Astrocyte (in vitro differentiated cells and primary cell): ENCODE measurements around the gene MAP4K2. TPM values are rescaled to one million over a fixed set of nuclear protein-coding genes. Genes with fewer than 3 reads are reported as not detected.

Experiments
- DNase-seq: peaks from one replicate; pipeline ENCODE4 v3.0.0-alpha.2; 2010; ENCODE audit warnings: low read depth
- FAIRE-seq: peaks from 2 replicates; lab custom pipeline; 2011; peaks lifted over from hg19 to GRCh38; lab: Jason Lieb, UNC
- H2AFZ ChIP-seq: 2 replicates; pipeline ENCODE4 v1.6.0; 2012; ENCODE audit warnings: low read depth, low read length, inconsistent platforms
- H3K27ac ChIP-seq: 2 replicates; pipeline ENCODE4 v1.5.1; 2011; ENCODE audit warnings: low read depth, low read length, inconsistent platforms
- H3K27me3 ChIP-seq: 2 replicates; pipeline ENCODE4 v1.6.0; 2011; ENCODE audit warnings: low read length, inconsistent platforms; ENCODE audit not compliant: insufficient read depth
- H3K36me3 ChIP-seq: 2 replicates; pipeline ENCODE4 v1.5.1; 2011; ENCODE audit warnings: low read length, inconsistent platforms; ENCODE audit not compliant: insufficient read depth
- H3K4me1 ChIP-seq: 2 replicates; pipeline ENCODE4 v1.5.1; 2011; ENCODE audit warnings: low read length, inconsistent platforms; ENCODE audit not compliant: insufficient read depth
- H3K4me2 ChIP-seq: 2 replicates; pipeline ENCODE4 v1.6.0; 2012; ENCODE audit warnings: low read length, inconsistent platforms
- H3K4me3 ChIP-seq: 2 replicates; pipeline ENCODE4 v1.5.1; 2011; ENCODE audit warnings: low read depth, mild to moderate bottlenecking, low read length, inconsistent platforms; ENCODE audit not compliant: insufficient read depth
- H3K79me2 ChIP-seq: 2 replicates; pipeline ENCODE4 v1.6.0; 2012; ENCODE audit warnings: mild to moderate bottlenecking, low read length, inconsistent platforms; ENCODE audit not compliant: insufficient read depth
- H3K9ac ChIP-seq: 2 replicates; pipeline ENCODE4 v1.6.0; 2012; ENCODE audit warnings: mild to moderate bottlenecking, low read length, inconsistent platforms
- H3K9me3 ChIP-seq: 2 replicates; pipeline ENCODE4 v1.5.1; 2012; ENCODE audit warnings: low read depth, mild to moderate bottlenecking, low read length, inconsistent platforms; ENCODE audit not compliant: insufficient read depth
- H4K20me1 ChIP-seq: 2 replicates; pipeline ENCODE4 v1.6.0; 2012; ENCODE audit warnings: low read length, inconsistent platforms; ENCODE audit not compliant: insufficient read depth
- H3K27ac Mint-ChIP-seq: one replicate; pipeline ENCODE4 v1.8.0; 2021; ENCODE audit warnings: mild to moderate bottlenecking, mixed read lengths; ENCODE audit not compliant: unreplicated experiment
- H3K27me3 Mint-ChIP-seq: one replicate; pipeline ENCODE4 v1.8.0; 2021; ENCODE audit warnings: low read depth, mixed read lengths; ENCODE audit not compliant: unreplicated experiment
- H3K36me3 Mint-ChIP-seq: one replicate; pipeline ENCODE4 v1.8.0; 2021; ENCODE audit warnings: low read depth, mixed read lengths; ENCODE audit not compliant: unreplicated experiment
- H3K4me1 Mint-ChIP-seq: one replicate; pipeline ENCODE4 v1.8.0; 2021; ENCODE audit warnings: low read depth, mixed read lengths; ENCODE audit not compliant: unreplicated experiment
- H3K4me3 Mint-ChIP-seq: one replicate; pipeline ENCODE4 v1.8.0; 2021; ENCODE audit warnings: mild to moderate bottlenecking, moderate library complexity, mixed read lengths; ENCODE audit not compliant: unreplicated experiment
- H3K9me3 Mint-ChIP-seq: one replicate; pipeline ENCODE4 v1.8.0; 2021; ENCODE audit warnings: mild to moderate bottlenecking, mixed read lengths; ENCODE audit not compliant: unreplicated experiment
- CTCF ChIP-seq: IDR thresholded peaks from 2 replicates; pipeline ENCODE4 v1.5.1; 2011; ENCODE audit warnings: low read depth, mild to moderate bottlenecking, inconsistent platforms, low read length, moderate library complexity; ENCODE audit not compliant: insufficient read depth
- EZH2 ChIP-seq: IDR thresholded peaks from 2 replicates; pipeline ENCODE4 v1.6.1; 2012; ENCODE audit warnings: mild to moderate bottlenecking, low read length, inconsistent platforms; ENCODE audit not compliant: insufficient read depth
- total RNA-seq: library from RNA; stranded (reverse); gene quantifications from 2 replicates; pipeline ENCODE4 v1.2.1, GENCODE V29; 2021

MAP4K2 gene
- total RNA-seq, 1 donor from 2014 or later, result 11.2 TPM

GRCh38 chr11:64793271-64794160, 9.5 kb downstream of the MAP4K2 start:
- H3K27ac Mint-ChIP-seq, result no peak overlapping the region
- Histone ChIP-seq H3K9me3 (no peaks in the 10 kb centered on the region), H3K27me3 (no peaks in the 10 kb centered on the region), H2AFZ (no peak overlapping the region), H3K4me2 (no peak overlapping the region), H3K4me3 (no peak overlapping the region), H3K9ac (no peak overlapping the region), H4K20me1 (no peaks in the 10 kb centered on the region), H3K4me1 (no peaks in the 10 kb centered on the region), H3K79me2 (no peaks in the 10 kb centered on the region), H3K36me3 (no peaks in the 10 kb centered on the region), H3K27ac (no peak overlapping the region)
- FAIRE-seq, result no peak
- TF ChIP-seq CTCF (no peak), EZH2 (no peak)
- H3K36me3 Mint-ChIP-seq, result peaks cover 8% of the 10 kb centered on the region
- no peak for DNase-seq
- no peak overlapping the region for H3K4me3 Mint-ChIP-seq
- no peaks in the 10 kb centered on the region for H3K27me3 Mint-ChIP-seq
- H3K9me3 Mint-ChIP-seq, result no peaks in the 10 kb centered on the region
- no peaks in the 10 kb centered on the region for H3K4me1 Mint-ChIP-seq

GRCh38 chr11:64792482-64792881, 10.5 kb downstream of the MAP4K2 start:
- no peak overlapping the region for H3K27ac ChIP-seq
- no peaks in the 10 kb centered on the region for H3K4me1 Mint-ChIP-seq
- H3K36me3 ChIP-seq, result no peaks in the 10 kb centered on the region
- H3K4me1 ChIP-seq, result no peaks in the 10 kb centered on the region
- no peak overlapping the region for H3K4me2 ChIP-seq
- TF ChIP-seq CTCF, result no peak
- TF ChIP-seq EZH2, result no peak
- H4K20me1 ChIP-seq, result no peaks in the 10 kb centered on the region
- DNase-seq, result no peak
- no peak overlapping the region for H2AFZ ChIP-seq
- H3K27ac Mint-ChIP-seq, result no peak overlapping the region
- H3K4me3 Mint-ChIP-seq, result no peak overlapping the region
- no peaks in the 10 kb centered on the region for H3K79me2 ChIP-seq
- H3K36me3 Mint-ChIP-seq, result peaks cover 8% of the 10 kb centered on the region
- no peak overlapping the region for H3K4me3 ChIP-seq
- H3K9me3 Mint-ChIP-seq, result no peaks in the 10 kb centered on the region
- H3K9ac ChIP-seq, result no peak overlapping the region
- H3K27me3 Mint-ChIP-seq, result no peaks in the 10 kb centered on the region
- H3K9me3 ChIP-seq, result no peaks in the 10 kb centered on the region
- no peak for FAIRE-seq
- no peaks in the 10 kb centered on the region for H3K27me3 ChIP-seq

GRCh38 chr11:64791781-64792291, 11.2 kb downstream of the MAP4K2 start:
- H3K9me3 ChIP-seq, result no peaks in the 10 kb centered on the region
- no peaks in the 10 kb centered on the region for H3K4me1 Mint-ChIP-seq
- FAIRE-seq, result no peak
- no peak overlapping the region for H3K9ac ChIP-seq
- no peak overlapping the region for H3K4me3 ChIP-seq
- peaks cover 8% of the 10 kb centered on the region for H3K36me3 Mint-ChIP-seq
- no peaks in the 10 kb centered on the region for H3K36me3 ChIP-seq
- H3K27me3 Mint-ChIP-seq, result no peaks in the 10 kb centered on the region
- no peak overlapping the region for H3K4me3 Mint-ChIP-seq
- no peaks in the 10 kb centered on the region for H3K9me3 Mint-ChIP-seq
- no peak for DNase-seq
- H3K27ac Mint-ChIP-seq, result no peak overlapping the region
- no peak for TF ChIP-seq CTCF
- TF ChIP-seq EZH2, result no peak
- no peak overlapping the region for H3K27ac ChIP-seq
- H2AFZ ChIP-seq, result no peak overlapping the region
- no peak overlapping the region for H3K4me2 ChIP-seq
- no peaks in the 10 kb centered on the region for H3K4me1 ChIP-seq
- no peaks in the 10 kb centered on the region for H3K27me3 ChIP-seq
- H3K79me2 ChIP-seq, result no peaks in the 10 kb centered on the region
- H4K20me1 ChIP-seq, result no peaks in the 10 kb centered on the region
